ENCODE results near the gene SLC5A6. TPM values are rescaled to one million over a fixed set of nuclear protein-coding genes. Genes with fewer than 3 reads are reported as not detected.

Gene SLC5A6
- total and polyA plus RNA-seq, 2 of the 4 experiments (the other 2 are of a cell fraction): 28.8 to 34.2 TPM

DNA sequence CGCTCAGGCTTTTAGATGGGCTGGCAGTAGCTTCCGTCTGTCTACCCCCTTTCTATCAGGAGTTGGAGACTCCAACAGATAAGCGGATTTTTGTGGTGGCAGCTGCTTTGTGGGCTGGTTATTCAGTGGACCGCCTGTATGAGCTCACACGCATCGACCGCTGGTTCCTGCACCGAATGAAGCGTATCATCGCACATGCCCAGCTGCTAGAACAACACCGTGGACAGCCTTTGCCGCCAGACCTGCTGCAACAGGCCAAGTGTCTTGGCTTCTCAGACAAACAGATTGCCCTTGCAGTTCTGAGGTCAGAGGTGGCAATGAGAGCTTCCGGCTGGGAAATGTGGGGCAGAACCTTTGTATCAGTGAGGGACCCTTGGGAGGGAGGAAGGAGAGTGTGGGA, 19.9 kb upstream of the SLC5A6 start:
- Histone ChIP-seq H3K4me3 (ENCODE audit: insufficient read depth, low read depth, low read length) (no peak overlapping the region), H2BK120ac (ENCODE audit: low read depth, low read length) (no peak overlapping the region), H3K79me1 (ENCODE audit: low read depth in 1 of 2, low read length in 2 of 2) (no peaks in the 10 kb centered on the region; a peak in 1 of 4 replicates), H4K8ac (ENCODE audit: low read depth in 2 of 2, low read length in 2 of 2) (no peak overlapping the region), H3K56ac (ENCODE audit: extremely low read depth, insufficient read depth, low read length) (no peak overlapping the region), H3K4ac (ENCODE audit: low read depth, low read length) (no peak overlapping the region), H3K18ac (ENCODE audit: low read depth, low read length) (no peak overlapping the region), H4K5ac (ENCODE audit: low read depth, low read length) (no peak overlapping the region), H3K4me2 (ENCODE audit: low read depth, low read length) (no peak overlapping the region), H3K4me1 (ENCODE audit: control insufficient read depth, insufficient read depth, low read length) (no peaks in the 10 kb centered on the region), H3K36me3 (ENCODE audit: control insufficient read depth, insufficient read depth, low read length) (peaks cover 59% of the 10 kb centered on the region), H2BK15ac (ENCODE audit: low read depth, low read length) (no peak overlapping the region), H2BK5ac (ENCODE audit: low read depth, low read length, poor library complexity, severe bottlenecking) (no peak overlapping the region), H4K91ac (ENCODE audit: insufficient read depth, low read depth, low read length) (no peak overlapping the region), H4K20me1 (ENCODE audit: insufficient read depth, low read length) (no peaks in the 10 kb centered on the region), H3K9me3 (ENCODE audit: control insufficient read depth, insufficient read depth, low read length) (no peaks in the 10 kb centered on the region), H3K9ac (ENCODE audit: low read depth, low read length) (no peak overlapping the region), H3K9me1 (ENCODE audit: insufficient read depth, low read length) (no peaks in the 10 kb centered on the region; the same call in 1 of the 2 replicates), H3K23ac (ENCODE audit: low read depth, low read length) (no peak overlapping the region), H2BK20ac (ENCODE audit: low read depth, low read length) (no peak overlapping the region), H3K27ac (ENCODE audit: insufficient read depth, low read length) (no peak overlapping the region), H2AK5ac (ENCODE audit: low read depth, low read length) (no peak overlapping the region), H2AK9ac (replicated peaks; ENCODE audit: low read depth, low read length, poor library complexity) (no peak overlapping the region), H3K27me3 (ENCODE audit: control insufficient read depth, insufficient read depth, low read length) (no peaks in the 10 kb centered on the region), H2AFZ (replicated peaks; ENCODE audit: low read length, poor library complexity) (no peak overlapping the region), H3K14ac (replicated peaks; ENCODE audit: low read depth, low read length) (no peak overlapping the region)
- POLR2A ChIA-PET (ENCODE audit: unreplicated experiment): no interaction called here
- dilution Hi-C loops (cut with HindIII; ENCODE audit: low sequenced_read_pairs, unreplicated experiment): no loop called here
- BruUV-seq (replicated peaks): no TSS peak
- in situ Hi-C loops (cut with MboI; ENCODE audit: low sequenced_read_pairs): no loop called here
- ATAC-seq (ENCODE audit: low read depth) (no peak), DNase-seq (no peak)
- intact Hi-C loops (cut with micrococcal nuclease): no loop called here
- WGBS, 2 experiments (ENCODE audit: extremely low coverage in 2 of 2, insufficient read length in 1 of 2): 96% methylated on average over 11 of the region's 13 CpGs; no CpG with 5 or more reads in 1 of the 2 experiments
- no peak for TF ChIP-seq MAZ (IDR thresholded peaks at IDR 0.05; ENCODE audit: borderline replicate concordance, low read depth, low read length)
- no peak for TF ChIP-seq FOS (IDR thresholded peaks at IDR 0.05; ENCODE audit: low read depth, low read length)
- no peak for TF ChIP-seq POLR2A (IDR thresholded peaks at IDR 0.05; ENCODE audit: low read depth, low read length)
- no peak for TF ChIP-seq RAD21 (IDR thresholded peaks at IDR 0.05; ENCODE audit: low read length)
- no peak for TF ChIP-seq CHD1 (IDR thresholded peaks at IDR 0.05; ENCODE audit: low read depth, low read length)
- TF ChIP-seq BHLHE40 (IDR thresholded peaks at IDR 0.05; ENCODE audit: low read depth, low read length): no peak
- TF ChIP-seq SMC3 (IDR thresholded peaks at IDR 0.05; ENCODE audit: low read depth, low read length): no peak
- no peak for TF ChIP-seq MXI1 (IDR thresholded peaks at IDR 0.05; ENCODE audit: borderline replicate concordance, low read depth, low read length)
- no peak for TF ChIP-seq RCOR1 (IDR thresholded peaks at IDR 0.05; ENCODE audit: insufficient replicate concordance, low read length)
- TF ChIP-seq USF2 (IDR thresholded peaks at IDR 0.05; ENCODE audit: low read depth, low read length): no peak
- TF ChIP-seq CEBPB (IDR thresholded peaks at IDR 0.05; ENCODE audit: low read depth, low read length): no peak
- no peak for TF ChIP-seq NFE2L2 (IDR thresholded peaks at IDR 0.05; ENCODE audit: low read depth, low read length)
- no peak for TF ChIP-seq MAFK (IDR thresholded peaks at IDR 0.05; ENCODE audit: low read depth, low read length)
- TF ChIP-seq CTCF (conservative IDR thresholded peaks at IDR 0.05; ENCODE audit: low read depth, low read length): no peak
- no peak for TF ChIP-seq RFX5 (IDR thresholded peaks at IDR 0.05; ENCODE audit: low read depth, low read length)
- TF ChIP-seq, protein P1, sequence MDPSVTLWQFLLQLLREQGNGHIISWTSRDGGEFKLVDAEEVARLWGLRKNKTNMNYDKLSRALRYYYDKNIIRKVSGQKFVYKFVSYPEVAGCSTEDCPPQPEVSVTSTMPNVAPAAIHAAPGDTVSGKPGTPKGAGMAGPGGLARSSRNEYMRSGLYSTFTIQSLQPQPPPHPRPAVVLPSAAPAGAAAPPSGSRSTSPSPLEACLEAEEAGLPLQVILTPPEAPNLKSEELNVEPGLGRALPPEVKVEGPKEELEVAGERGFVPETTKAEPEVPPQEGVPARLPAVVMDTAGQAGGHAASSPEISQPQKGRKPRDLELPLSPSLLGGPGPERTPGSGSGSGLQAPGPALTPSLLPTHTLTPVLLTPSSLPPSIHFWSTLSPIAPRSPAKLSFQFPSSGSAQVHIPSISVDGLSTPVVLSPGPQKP (IDR thresholded peaks at IDR 0.05; ENCODE audit: borderline replicate concordance, low read depth, low read length): no peak
- CTCF ChIA-PET: interaction anchor here (0.6 kb wide), 1 partner anchor 81 kb away, joined by 7 read pairs; no protein-coding TSS in a partner anchor

Data from IMR-90 (cell line).